HL-60 (cell line): ENCODE results near the gene TMEM101.

ENCODE experiments used
- GABPA ChIP-seq: IDR thresholded peaks from 2 replicates; pipeline ENCODE4 v1.6.1; 2012; ENCODE audit warnings: low read depth
- POLR2AphosphoS5 ChIP-seq: IDR thresholded peaks from 2 replicates; pipeline ENCODE4 v1.6.1; 2012; ENCODE audit warnings: low read depth
- SPI1 ChIP-seq: IDR thresholded peaks from 2 replicates; pipeline ENCODE4 v1.6.1; 2012; ENCODE audit warnings: low read depth, mild to moderate bottlenecking, borderline replicate concordance
- TF ChIP-seq, protein P1 (sequence below): IDR thresholded peaks from one replicate; pipeline ENCODE4 v1.5.1; 2011; ENCODE audit warnings: low read length, control low read depth, inconsistent platforms; ENCODE audit not compliant: insufficient read depth

DNA sequence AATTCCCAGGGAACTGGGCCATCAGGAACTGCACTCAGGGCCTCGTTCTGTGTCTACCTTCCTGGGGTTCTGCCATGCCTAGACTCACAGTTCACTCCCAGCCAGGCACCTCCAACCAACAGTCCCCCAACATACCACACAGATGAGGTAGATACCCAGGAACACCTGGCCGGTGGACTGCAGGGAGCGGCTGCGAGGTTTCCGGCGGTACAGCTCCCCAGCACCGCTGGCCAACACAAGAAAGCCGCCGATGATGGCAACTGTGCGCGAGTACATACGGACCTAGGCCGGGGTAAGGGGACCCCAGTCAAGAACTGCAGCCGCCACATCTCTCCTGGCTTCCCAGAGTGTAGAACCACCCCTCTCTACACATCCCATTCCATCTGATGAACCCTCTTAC lies 1.9 kb downstream of the TMEM101 start:
- TF ChIP-seq POLR2AphosphoS5 (no peak), SPI1 (no peak), GABPA (no peak)
- TF ChIP-seq, protein P1, sequence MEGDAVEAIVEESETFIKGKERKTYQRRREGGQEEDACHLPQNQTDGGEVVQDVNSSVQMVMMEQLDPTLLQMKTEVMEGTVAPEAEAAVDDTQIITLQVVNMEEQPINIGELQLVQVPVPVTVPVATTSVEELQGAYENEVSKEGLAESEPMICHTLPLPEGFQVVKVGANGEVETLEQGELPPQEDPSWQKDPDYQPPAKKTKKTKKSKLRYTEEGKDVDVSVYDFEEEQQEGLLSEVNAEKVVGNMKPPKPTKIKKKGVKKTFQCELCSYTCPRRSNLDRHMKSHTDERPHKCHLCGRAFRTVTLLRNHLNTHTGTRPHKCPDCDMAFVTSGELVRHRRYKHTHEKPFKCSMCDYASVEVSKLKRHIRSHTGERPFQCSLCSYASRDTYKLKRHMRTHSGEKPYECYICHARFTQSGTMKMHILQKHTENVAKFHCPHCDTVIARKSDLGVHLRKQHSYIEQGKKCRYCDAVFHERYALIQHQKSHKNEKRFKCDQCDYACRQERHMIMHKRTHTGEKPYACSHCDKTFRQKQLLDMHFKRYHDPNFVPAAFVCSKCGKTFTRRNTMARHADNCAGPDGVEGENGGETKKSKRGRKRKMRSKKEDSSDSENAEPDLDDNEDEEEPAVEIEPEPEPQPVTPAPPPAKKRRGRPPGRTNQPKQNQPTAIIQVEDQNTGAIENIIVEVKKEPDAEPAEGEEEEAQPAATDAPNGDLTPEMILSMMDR: no peak
